Adrenal gland (tissue), 12 donors: Measurements from ENCODE around the gene DNAH6. TPM values are rescaled to one million over a fixed set of nuclear protein-coding genes. Genes with fewer than 3 reads are reported as not detected.
A peak's percentile ranks its signal among the peaks of the same experiment; 100 is the strongest.

ENCODE experiments used
- DNase-seq, 7 donors: peaks; one replicate each; pipeline ENCODE4 v3.0.0-alpha.2; 2019 to 2020
- H3K27ac ChIP-seq, 5 donors: fragments of 200-600 bp; sonication (generic) in 4 of 5; 1 replicate in 3 of 5; 2 replicates in 2 of 5; pipeline versions ENCODE4 v1.5.1 to v1.8.0; 2016 to 2020; ENCODE audit warnings: mild to moderate bottlenecking in 1 of 5
- H3K27me3 ChIP-seq: fragments of 200-600 bp; 2 replicates; pipeline ENCODE4 v1.8.0; 2021
- H3K36me3 ChIP-seq, 2 donors: fragments of 200-600 bp; replicated peaks in 1 of 2; 1 replicate in 1 of 2; 2 replicates in 1 of 2; pipeline versions ENCODE4 v1.5.1 to v1.8.0; 2018 to 2022
- H3K4me1 ChIP-seq, 2 donors: fragments of 200-600 bp; replicated peaks in 1 of 2; 1 replicate in 1 of 2; 2 replicates in 1 of 2; pipeline versions ENCODE4 v1.5.1 to v1.8.0; 2018 to 2021
- H3K4me3 ChIP-seq, 4 donors: fragments of 200-600 bp; sonication (generic) in 3 of 4; one replicate each; pipeline ENCODE4 v1.5.1; 2016 to 2018
- H3K9me3 ChIP-seq, 3 donors: fragments of 200-600 bp; sonication (generic) in 1 of 3; replicated peaks in 1 of 3; 1 replicate in 2 of 3; 2 replicates in 1 of 3; pipeline versions ENCODE4 v1.5.1 to v1.8.0; 2016 to 2021
- POLR2A ChIP-seq, 2 donors: fragments of 450-650 bp; IDR thresholded peaks; one replicate each; pipeline ENCODE4 v1.6.1; 2017; ENCODE audit warnings: antibody characterized with exemption in 2 of 2, mild to moderate bottlenecking in 2 of 2, moderate library complexity in 1 of 2
- WGBS, 4 donors: extraction: QIAGEN DNeasy Blood & Tissue Kit in 2 of 4; methylation state at CpG; one replicate each; pipeline versions ENCODE4 v1.1.5 to v1.1.7; 2013 to 2017; 5-methylcytosine and 5-hydroxymethylcytosine counted together
- intact Hi-C, 2 donors: fragments of 100-400 bp; cut with DNase I; formaldehyde crosslinking; loops; one replicate each; pipeline versions ENCODE4 v1.14.1 to v1.15.0; 2022 to 2023
- polyA plus RNA-seq, 3 donors: library from polyadenylated mRNA; stranded (reverse); fragments of 200-250 nt in 2 of 3; fragments of 350-450 nt in 1 of 3; fragmentation: Illumina TruSeq in 1 of 3; extraction: RNeasy Lipid Tissue Mini Kit (QIAGEN cat#74804) in 1 of 3; gene quantifications; one replicate each; pipeline ENCODE4 v1.2.3, GENCODE V29; 2013 to 2014
- total RNA-seq, 9 donors: library from RNA; depleted of rRNA in 4 of 9; stranded (reverse); fragments of >200 nt in 4 of 9; fragments of 120-200 nt in 1 of 9; fragmentation: NEBNext Ultra II Directional in 1 of 9; extraction: Animal tissue kit (Norgen Biotek cat#: 25700) in 1 of 9; gene quantifications; one replicate each; pipeline versions ENCODE4 v1.1.0 to v1.2.4, GENCODE V29; 2013 to 2023
- TF ChIP-seq, protein P1 (sequence below), 6 experiments: fragments of 450-650 bp in 4 of 6; fragments of 200-600 bp in 2 of 6; sonication (generic) in 1 of 6; IDR thresholded peaks; 1 replicate in 5 of 6; 2 replicates in 1 of 6; pipeline versions ENCODE4 v1.5.1 to v1.8.0; 2016 to 2021; ENCODE audit warnings: antibody characterized with exemption in 6 of 6, mild to moderate bottlenecking in 2 of 6, moderate library complexity in 1 of 6
- donor health status: healthy with polysubstance abuse.
- donor health status: Bipolar disorder and iron deficiency.
- donor health status: DM: yes; HTN: yes; CAD: no.
- donor health status: DM: no; HTN: no; CAD: no.
- donor health status: DM: no; HTN: no; CAD: no.
- donor health status: DM: yes; HTN: yes; CAD: no.

DNAH6 gene
- total and polyA plus RNA-seq, 12 donors: 0.06 to 0.74 (median 0.28) TPM

DNA sequence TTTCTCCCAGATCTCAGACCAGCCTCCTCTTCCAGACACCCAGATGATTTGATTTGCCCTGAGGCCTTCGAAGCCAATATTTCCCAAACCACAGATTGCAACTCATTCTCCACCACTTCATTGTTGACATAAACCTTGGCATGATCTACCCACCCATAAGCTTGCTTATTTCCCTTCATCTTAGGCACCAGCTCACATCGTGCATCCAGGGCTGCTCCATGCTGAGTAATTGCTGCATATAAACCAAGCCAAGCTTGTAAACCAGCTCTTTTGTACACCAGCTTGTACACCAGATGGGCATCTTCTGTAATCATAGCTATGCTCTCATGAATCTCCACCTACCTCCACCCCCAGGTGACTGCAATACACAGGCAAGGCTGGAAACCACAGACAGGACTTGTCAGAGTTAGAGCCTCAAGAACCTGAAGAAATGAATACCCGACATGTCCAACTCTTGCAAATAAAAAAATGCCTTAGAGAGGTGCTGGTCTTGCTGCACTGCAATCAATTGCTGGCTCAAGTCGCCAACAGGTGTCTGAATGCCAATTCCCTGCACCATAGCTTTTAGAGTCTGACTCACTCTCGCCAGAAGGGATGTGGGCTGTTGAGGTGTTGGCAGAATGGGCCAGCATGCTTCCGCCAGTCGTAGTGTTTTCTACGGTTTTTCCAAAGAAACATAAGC, 333.1 kb downstream of the DNAH6 start:
- intact Hi-C loops: no loop called here
- TF ChIP-seq POLR2A (IDR thresholded peaks at IDR 0.05): no peak
- TF ChIP-seq, protein P1, sequence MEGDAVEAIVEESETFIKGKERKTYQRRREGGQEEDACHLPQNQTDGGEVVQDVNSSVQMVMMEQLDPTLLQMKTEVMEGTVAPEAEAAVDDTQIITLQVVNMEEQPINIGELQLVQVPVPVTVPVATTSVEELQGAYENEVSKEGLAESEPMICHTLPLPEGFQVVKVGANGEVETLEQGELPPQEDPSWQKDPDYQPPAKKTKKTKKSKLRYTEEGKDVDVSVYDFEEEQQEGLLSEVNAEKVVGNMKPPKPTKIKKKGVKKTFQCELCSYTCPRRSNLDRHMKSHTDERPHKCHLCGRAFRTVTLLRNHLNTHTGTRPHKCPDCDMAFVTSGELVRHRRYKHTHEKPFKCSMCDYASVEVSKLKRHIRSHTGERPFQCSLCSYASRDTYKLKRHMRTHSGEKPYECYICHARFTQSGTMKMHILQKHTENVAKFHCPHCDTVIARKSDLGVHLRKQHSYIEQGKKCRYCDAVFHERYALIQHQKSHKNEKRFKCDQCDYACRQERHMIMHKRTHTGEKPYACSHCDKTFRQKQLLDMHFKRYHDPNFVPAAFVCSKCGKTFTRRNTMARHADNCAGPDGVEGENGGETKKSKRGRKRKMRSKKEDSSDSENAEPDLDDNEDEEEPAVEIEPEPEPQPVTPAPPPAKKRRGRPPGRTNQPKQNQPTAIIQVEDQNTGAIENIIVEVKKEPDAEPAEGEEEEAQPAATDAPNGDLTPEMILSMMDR (IDR thresholded peaks at IDR 0.05): no peak
- no peaks in the 10 kb centered on the region for H3K9me3 ChIP-seq
- no peaks in the 10 kb centered on the region for H3K36me3 ChIP-seq
- H3K4me3 ChIP-seq: no peak overlapping the region
- WGBS, 4 donors: 76 to 86% (median 81%) methylated on average over 8 of the region's 8 CpGs
- no peaks in the 10 kb centered on the region for H3K4me1 ChIP-seq
- no peaks in the 10 kb centered on the region for H3K27me3 ChIP-seq
- no peak overlapping the region for H3K27ac ChIP-seq
- peak in 1 of 7 donors; percentile 36 for DNase-seq

DNA sequence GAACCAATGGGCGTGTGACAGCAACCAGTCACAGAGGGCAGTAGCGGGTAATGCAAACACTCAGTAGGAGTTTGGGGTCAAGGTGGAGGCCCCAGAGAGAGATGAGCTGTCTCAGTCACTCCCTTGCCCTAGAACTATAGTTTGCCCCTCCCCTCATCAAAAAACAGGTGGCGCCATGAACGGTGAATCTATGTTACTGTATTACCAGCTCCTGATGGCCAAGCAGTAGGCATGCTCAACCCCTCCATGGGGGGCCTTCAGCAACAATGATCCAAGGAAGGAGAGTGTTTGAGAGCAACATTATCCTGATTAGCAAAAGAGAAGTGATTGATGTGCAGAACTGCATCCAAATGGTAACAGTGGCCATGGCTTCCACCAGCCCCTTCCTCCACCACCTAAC, 334.2 kb downstream of the DNAH6 start:
- peak in 1 of 7 donors; percentile 17 for DNase-seq
- H3K27me3 ChIP-seq: no peaks in the 10 kb centered on the region

DNA sequence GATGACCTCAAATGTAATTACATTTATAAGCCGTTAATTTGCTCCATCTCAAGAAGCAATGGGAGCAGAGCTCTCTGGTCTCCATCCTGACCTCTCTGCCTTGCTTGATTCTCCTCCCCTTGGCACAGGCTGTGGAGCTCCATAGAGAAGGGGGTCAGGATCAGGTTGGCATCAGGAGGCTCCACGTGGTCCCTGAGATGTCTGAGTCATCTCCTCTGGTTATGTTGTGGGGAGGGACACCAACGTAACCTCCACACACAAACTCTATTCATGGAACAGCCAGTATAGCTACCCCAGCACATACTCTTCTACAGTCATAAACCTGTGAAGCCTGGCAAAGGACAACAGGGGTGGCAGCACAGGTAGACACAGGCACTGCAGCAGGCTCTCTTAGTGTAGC, 335.6 kb downstream of the DNAH6 start:
- intact Hi-C loops: no loop called here
- no peak overlapping the region for H3K27ac ChIP-seq
- no peaks in the 10 kb centered on the region for H3K4me1 ChIP-seq
- TF ChIP-seq, protein P1 (IDR thresholded peaks at IDR 0.05): no peak
- TF ChIP-seq POLR2A (IDR thresholded peaks at IDR 0.05): no peak
- peak in 1 of 7 donors; percentile 7 for DNase-seq
- H3K36me3 ChIP-seq: no peaks in the 10 kb centered on the region
- no peaks in the 10 kb centered on the region for H3K27me3 ChIP-seq
- WGBS, 4 donors: 62 to 85% (median 71%) methylated on average over 2 to 3 of the region's 3 CpGs
- no peaks in the 10 kb centered on the region for H3K9me3 ChIP-seq
- no peak overlapping the region for H3K4me3 ChIP-seq

More for the DNA sequence above, 334.2 kb downstream of the DNAH6 start:
- intact Hi-C loops: no loop called here
- TF ChIP-seq, protein P1 (IDR thresholded peaks at IDR 0.05): no peak
- TF ChIP-seq POLR2A (IDR thresholded peaks at IDR 0.05): no peak
- WGBS, 4 donors: 84 to 98% (median 84%) methylated on average over 4 of the region's 4 CpGs
- no peaks in the 10 kb centered on the region for H3K4me1 ChIP-seq
- H3K9me3 ChIP-seq: no peaks in the 10 kb centered on the region
- no peak overlapping the region for H3K4me3 ChIP-seq
- no peaks in the 10 kb centered on the region for H3K36me3 ChIP-seq
- H3K27ac ChIP-seq: no peak overlapping the region

DNA sequence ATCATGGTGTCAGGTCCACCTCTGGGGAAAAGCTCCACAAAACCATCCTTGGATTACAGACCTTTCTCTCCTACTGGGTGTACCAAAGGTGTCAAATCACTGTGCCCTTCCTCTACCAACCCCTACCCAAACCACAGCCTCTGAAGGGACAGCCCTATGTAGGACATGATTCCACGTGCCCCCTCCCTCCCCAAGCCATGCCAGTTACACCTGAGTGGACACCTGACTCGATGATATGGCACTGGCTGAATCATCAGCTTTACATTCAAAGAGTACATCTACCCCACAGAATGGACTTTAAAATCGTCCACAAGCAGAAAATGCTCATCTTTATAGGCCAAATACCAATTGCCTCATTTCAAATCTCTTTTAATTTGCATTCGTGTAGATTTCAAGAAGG, 338.6 kb downstream of the DNAH6 start:
- DNase-seq: no peak
- intact Hi-C loops: no loop called here
- Histone ChIP-seq H3K27ac (no peak overlapping the region), H3K9me3 (no peaks in the 10 kb centered on the region), H3K4me1 (no peaks in the 10 kb centered on the region), H3K36me3 (no peaks in the 10 kb centered on the region), H3K4me3 (no peak overlapping the region), H3K27me3 (no peaks in the 10 kb centered on the region)
- no peak for TF ChIP-seq POLR2A (IDR thresholded peaks at IDR 0.05)
- TF ChIP-seq, protein P1 (IDR thresholded peaks at IDR 0.05): no peak
- WGBS, 4 donors: 56 to 66% (median 60%) methylated on average over 4 of the region's 4 CpGs
